OCI-LY3 (cell line): Measurements from ENCODE around the gene IKZF5.

Experiments used
- EZH2phosphoT487 ChIP-seq: fragments of 200-600 bp; shearing (Covaris generic); IDR thresholded peaks from 2 replicates; pipeline ENCODE4 v1.6.1; 2018; ENCODE audit warnings: antibody characterized with exemption, mixed run types, low read depth
- TF ChIP-seq, protein P1 (sequence below): fragments of 200-600, 300-600 bp; sonication (generic); IDR thresholded peaks from 2 replicates; pipeline ENCODE4 v1.5.1; 2014; ENCODE audit warnings: antibody characterized with exemption, low read length, low read depth

DNA sequence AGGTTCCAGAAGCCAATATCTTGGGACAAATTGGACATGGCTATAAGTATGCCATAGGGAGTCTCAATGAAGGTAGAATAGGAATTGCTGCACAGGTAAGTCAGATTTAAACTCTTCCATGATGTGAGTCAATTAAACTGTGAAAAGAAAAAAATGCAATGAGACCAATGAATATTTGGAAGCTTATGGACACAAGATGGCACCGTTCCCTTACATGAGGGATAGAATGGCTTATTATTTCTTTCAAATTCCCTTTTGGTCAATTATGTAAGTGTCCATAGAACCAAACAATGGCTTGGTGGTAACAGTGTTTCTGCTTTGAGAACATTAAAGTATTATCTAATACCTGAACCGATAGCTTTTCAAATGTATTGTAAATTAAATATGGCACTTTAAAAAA lies 35.8 kb upstream of the IKZF5 start:
- TF ChIP-seq, protein P1, sequence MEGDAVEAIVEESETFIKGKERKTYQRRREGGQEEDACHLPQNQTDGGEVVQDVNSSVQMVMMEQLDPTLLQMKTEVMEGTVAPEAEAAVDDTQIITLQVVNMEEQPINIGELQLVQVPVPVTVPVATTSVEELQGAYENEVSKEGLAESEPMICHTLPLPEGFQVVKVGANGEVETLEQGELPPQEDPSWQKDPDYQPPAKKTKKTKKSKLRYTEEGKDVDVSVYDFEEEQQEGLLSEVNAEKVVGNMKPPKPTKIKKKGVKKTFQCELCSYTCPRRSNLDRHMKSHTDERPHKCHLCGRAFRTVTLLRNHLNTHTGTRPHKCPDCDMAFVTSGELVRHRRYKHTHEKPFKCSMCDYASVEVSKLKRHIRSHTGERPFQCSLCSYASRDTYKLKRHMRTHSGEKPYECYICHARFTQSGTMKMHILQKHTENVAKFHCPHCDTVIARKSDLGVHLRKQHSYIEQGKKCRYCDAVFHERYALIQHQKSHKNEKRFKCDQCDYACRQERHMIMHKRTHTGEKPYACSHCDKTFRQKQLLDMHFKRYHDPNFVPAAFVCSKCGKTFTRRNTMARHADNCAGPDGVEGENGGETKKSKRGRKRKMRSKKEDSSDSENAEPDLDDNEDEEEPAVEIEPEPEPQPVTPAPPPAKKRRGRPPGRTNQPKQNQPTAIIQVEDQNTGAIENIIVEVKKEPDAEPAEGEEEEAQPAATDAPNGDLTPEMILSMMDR: no peak
- no peak for TF ChIP-seq EZH2phosphoT487
